ENCODE results near the gene WFDC2. TPM values are rescaled to one million over a fixed set of nuclear protein-coding genes. Genes with fewer than 3 reads are reported as not detected.

The WFDC2 gene
- total and polyA plus RNA-seq, 7 donors, result 0.22 to 0.74 (median 0.38) TPM; not detected in 3

- H3K36me3 ChIP-seq (ENCODE audit: insufficient read depth in 1 of 2, low read depth in 1 of 2), result no peaks in the 10 kb centered on the region
- DNase-seq (no peak), ATAC-seq (no peak)
- H3K27me3 ChIP-seq (ENCODE audit: insufficient read depth in 3 of 3, low read length in 2 of 3), result peaks cover 0 to 5% (median 0%) of the 10 kb centered on the region in 3 donors
- no peaks in the 10 kb centered on the region for H3K9me3 ChIP-seq
- no peak overlapping the region for H3K4me3 ChIP-seq
- intact Hi-C loops (cut with DNase I), result loop anchor here in 1 of 2 donors (10.0 kb wide), 1 partner anchor 334 kb away; no protein-coding TSS in a partner anchor
- 64 to 68% (median 65%) methylated on average over 5 of the region's 5 CpGs for WGBS, 3 donors
- no peak overlapping the region for H3K27ac ChIP-seq
- TF ChIP-seq CTCF (IDR thresholded peaks at IDR 0.05), result no peak
- H3K4me1 ChIP-seq, result peaks cover 7% of the 10 kb centered on the region
These were observed 28.5 kb upstream of the WFDC2 start for GRCh38 chr20:45440891-45441685.

- ATAC-seq, result no peak
- no peak for DNase-seq
- intact Hi-C loops (cut with DNase I), result loop anchor here in 1 of 2 donors (10.0 kb wide), 1 partner anchor 333 kb away; no protein-coding TSS in a partner anchor
These were observed 27.8 kb upstream of the WFDC2 start for GRCh38 chr20:45441746-45442145.

GRCh38 chr20:45444050-45444449 is 25.5 kb upstream of the WFDC2 start:
- DNase-seq (no peak), ATAC-seq (no peak)
- Histone ChIP-seq H3K4me1 (no peaks in the 10 kb centered on the region), H3K27me3 (ENCODE audit: insufficient read depth in 3 of 3, low read length in 2 of 3) (peaks cover 0 to 5% (median 0%) of the 10 kb centered on the region in 3 donors), H3K27ac (no peak overlapping the region), H3K4me3 (no peak overlapping the region), H3K9me3 (no peaks in the 10 kb centered on the region), H3K36me3 (ENCODE audit: insufficient read depth in 1 of 2, low read depth in 1 of 2) (no peaks in the 10 kb centered on the region)
- intact Hi-C loops (cut with DNase I), result loop anchor here in 1 of 2 donors (10.0 kb wide), 1 partner anchor 331 kb away; no protein-coding TSS in a partner anchor
- TF ChIP-seq CTCF (IDR thresholded peaks at IDR 0.05), result no peak

More at GRCh38 chr20:45441746-45442145, 27.8 kb upstream of the WFDC2 start:
- no peak for TF ChIP-seq CTCF (IDR thresholded peaks at IDR 0.05)
- Histone ChIP-seq H3K36me3 (ENCODE audit: insufficient read depth in 1 of 2, low read depth in 1 of 2) (no peaks in the 10 kb centered on the region), H3K4me1 (peaks cover 3% of the 10 kb centered on the region), H3K27me3 (ENCODE audit: insufficient read depth in 3 of 3, low read length in 2 of 3) (peaks cover 0 to 5% (median 0%) of the 10 kb centered on the region in 3 donors), H3K9me3 (no peaks in the 10 kb centered on the region), H3K4me3 (no peak overlapping the region), H3K27ac (no peak overlapping the region)
- 83 to 95% (median 89%) methylated on average over 1 of the region's 1 CpG for WGBS, 3 donors

- DNase-seq (no peak), ATAC-seq (no peak)
- TF ChIP-seq CTCF (IDR thresholded peaks at IDR 0.05), result peak; percentile 27
- Histone ChIP-seq H3K27ac (no peak overlapping the region), H3K4me3 (no peak overlapping the region), H3K36me3 (ENCODE audit: insufficient read depth in 1 of 2, low read depth in 1 of 2) (no peaks in the 10 kb centered on the region), H3K4me1 (no peaks in the 10 kb centered on the region), H3K27me3 (ENCODE audit: insufficient read depth in 3 of 3, low read length in 2 of 3) (peaks cover 0 to 5% (median 0%) of the 10 kb centered on the region in 3 donors), H3K9me3 (no peaks in the 10 kb centered on the region)
- intact Hi-C loops (cut with DNase I), result loop anchor here in 1 of 2 donors (10.0 kb wide), 1 partner anchor 329 kb away; no protein-coding TSS in a partner anchor
- 70 to 74% (median 71%) methylated on average over 7 of the region's 7 CpGs for WGBS, 3 donors
These were observed 23.6 kb upstream of the WFDC2 start for GRCh38 chr20:45445805-45446562.
